ENCODE results near the gene PDE2A.

Gene PDE2A

GRCh38 chr11:72534371-72535193 is 139.6 kb downstream of the PDE2A start:
- DNase-seq, result no peak

GRCh38 chr11:72529068-72529467 is 145.2 kb downstream of the PDE2A start:
- no peak for DNase-seq

DNA sequence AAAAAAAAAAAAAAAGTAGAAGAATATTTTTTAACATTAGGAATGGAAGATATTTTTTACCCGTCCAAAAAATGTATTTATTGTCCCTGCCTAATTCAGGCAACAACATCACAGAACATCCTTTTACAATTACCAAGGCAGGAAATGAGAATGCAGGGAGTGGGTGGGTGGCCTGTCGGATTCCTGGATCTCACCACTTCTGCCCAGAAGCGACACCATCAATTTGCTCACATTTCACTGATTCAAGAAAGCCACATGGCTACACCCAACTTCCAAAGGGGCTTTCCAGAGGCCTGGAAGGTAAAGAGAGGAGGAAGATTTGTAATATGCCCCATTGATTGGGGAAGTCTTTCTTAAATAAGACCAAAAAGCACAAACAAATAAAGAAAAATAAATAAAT is 146.1 kb downstream of the PDE2A start:
- no peak for DNase-seq
